MV-4-11 (cell line): ENCODE results near the gene KLF11.

Source experiments
- DNase-seq: peaks from one replicate; lab custom pipeline; 2025; lab: John Stamatoyannopoulos, UW

Gene KLF11

DNA sequence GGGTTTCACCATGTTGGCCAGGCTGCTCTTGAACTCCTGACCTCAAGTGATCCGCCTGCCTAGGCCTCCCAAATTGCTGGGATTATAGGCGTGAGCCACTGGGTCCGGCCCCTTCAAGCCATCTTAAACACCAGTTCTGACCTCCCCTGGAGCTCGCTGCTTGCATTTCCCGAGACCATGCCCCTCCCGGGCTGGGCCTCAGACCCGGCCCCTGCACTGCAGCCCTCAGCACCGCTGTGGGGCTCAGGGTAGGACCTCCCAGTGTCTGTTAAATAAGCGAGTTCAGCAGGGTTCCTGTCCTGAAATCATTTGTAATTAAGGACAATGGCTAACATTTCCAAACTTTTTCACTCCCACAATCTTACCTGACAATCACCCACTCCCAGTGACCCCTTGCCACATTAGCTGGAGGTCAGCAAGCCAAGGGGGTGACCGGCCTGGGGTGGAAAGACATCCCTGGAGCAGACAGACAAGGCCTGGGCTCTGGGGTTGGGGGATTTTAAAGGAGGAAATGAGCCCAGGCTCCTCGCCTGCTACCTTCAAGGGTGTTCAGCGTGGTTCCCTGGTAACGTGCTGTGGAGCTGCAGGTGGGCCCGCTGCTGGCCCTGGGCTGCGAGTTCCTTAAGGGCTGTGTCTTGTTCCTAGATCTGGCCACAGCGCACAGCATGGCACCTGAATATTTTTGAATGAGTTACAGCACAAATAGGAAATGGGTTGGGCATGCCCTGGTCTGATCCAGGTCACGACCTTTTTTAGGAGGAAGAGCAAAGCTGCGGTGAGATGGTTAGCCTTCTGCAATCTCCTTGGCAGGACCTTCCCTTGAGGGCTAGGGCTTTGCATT, 21.8 kb downstream of the KLF11 start:
- DNase-seq, result peak; percentile 79

DNA sequence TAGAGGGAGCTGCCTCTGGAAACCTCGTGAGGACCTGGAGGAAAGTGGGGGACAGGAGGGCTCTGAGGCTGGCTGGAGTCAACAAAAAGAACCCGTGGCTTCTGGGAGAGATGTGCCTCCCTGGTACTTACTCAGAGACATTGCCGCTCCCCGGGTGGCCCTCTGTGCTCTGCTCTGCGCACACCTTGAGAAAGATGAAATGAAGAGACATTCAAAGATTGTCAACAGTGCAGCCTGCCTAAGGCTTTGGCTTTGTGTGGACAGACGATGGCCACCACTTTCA, 22.4 kb downstream of the KLF11 start:
- no peak for DNase-seq

DNA sequence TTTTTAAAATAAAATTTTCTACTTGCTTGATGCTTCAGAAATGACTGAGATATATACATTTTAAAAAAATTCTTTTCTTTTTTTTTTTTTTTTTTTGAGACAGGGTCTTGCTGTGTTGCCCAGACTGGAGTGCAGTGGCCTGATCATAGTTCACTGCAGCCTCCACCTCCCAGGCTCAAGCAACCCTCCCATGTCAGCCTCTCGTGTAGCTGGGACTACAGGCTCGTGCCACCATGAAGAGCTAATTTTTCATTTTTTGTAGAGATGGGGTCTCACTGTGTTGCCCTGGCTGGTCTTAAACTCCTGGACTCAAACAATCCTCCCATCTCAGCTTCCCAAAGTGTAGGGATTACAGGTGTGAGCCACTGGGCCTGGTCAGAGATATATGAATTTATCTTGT, 24.0 kb downstream of the KLF11 start:
- no peak for DNase-seq

DNA sequence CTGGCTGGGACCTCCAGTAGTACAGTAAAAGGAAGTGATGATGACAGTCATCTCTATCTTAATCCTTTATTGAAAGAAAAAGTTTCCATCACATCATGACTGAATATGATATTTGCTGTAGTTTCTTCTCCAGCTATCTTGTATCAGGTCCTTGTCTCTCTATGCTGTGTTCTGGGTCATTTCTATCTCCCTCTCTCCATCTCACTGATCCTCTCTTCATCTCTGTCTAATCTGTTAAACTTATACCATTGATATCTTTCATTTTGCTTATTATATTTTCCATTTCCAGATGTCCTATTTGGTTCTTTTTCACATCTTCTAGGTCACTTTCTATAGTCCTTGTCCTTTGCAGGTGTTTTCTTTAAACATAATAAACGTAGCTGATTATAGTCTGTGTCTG, 24.5 kb downstream of the KLF11 start:
- no peak for DNase-seq

DNA sequence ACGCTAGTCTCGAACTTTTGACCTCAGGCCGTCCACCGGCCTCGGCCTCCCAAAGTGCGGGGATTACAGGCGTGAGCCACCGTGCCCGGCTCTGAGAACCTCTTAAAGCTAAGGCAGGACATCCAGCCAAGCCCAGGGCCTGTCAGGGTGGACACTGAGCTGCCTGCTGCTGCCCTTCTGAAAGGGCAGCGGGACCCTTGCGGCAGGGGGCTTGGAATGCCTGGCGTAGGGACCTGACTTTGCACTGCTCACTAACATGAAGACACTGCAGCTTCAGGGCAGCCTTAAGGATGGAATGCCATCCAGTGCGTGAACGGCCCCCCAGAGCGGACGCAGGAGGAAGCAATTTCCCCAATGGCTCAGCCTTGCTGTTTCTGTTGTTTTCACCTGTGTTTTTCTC, 27.8 kb downstream of the KLF11 start:
- no peak for DNase-seq

DNA sequence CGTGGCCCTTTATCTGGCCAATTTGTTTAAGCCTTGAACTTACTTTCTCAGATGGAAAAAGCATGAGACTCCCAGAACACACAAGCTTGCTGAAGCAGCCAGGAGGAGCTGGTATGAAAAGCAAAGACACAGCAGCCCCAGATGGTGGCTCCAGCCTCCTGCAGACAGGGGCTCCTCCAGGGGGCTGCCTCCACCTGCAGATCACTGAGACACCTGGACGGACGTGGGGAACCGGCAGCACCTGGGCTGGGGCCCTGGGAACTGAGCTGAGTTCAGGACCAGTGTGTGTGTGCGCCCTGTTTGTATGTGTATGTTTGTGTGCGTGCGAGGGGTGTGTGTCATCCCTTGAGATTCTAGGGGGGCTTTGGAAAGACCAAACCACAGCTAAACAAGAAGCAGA, 28.2 kb downstream of the KLF11 start:
- no peak for DNase-seq

DNA sequence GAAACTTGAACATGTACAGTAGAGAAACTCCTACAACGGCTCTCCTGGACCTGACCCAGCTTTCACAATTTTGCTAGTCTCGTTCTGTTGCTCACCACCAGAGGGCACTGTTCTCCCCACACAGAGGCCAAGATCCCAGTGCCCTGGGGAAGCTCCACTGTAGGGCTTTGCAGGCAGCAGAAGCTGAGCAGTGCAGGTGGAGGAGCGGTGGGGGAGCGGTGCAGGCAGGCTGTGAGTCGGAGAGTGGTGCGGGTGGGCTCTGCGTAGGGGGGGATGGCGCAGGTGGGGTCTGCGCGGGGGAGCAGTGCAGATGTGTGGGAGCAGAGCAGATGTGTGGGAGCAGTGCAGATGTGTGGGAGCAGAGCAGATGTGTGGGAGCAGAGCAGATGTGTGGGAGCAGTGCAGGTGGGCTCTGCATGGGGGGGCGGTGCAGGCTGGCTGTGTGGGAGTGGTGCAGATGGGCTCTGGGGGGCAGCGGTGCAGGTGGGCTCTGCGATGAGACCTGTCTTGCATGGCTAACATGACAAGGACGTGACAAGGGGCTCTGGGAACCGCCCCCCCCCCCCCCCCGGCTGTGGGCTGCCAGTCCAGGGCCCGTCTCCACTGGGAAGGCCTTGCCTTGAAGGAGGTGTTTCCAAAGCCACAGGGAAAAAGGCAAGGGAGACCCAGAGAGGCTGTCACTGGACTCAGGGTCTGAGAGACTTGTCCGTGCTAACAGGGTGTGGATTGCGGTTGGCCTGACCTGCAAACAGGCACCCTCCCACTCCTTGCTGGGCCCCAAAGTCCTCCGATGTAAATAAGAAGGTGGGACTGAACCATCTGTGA, 29.5 kb downstream of the KLF11 start:
- peak; percentile 80 for DNase-seq

DNA sequence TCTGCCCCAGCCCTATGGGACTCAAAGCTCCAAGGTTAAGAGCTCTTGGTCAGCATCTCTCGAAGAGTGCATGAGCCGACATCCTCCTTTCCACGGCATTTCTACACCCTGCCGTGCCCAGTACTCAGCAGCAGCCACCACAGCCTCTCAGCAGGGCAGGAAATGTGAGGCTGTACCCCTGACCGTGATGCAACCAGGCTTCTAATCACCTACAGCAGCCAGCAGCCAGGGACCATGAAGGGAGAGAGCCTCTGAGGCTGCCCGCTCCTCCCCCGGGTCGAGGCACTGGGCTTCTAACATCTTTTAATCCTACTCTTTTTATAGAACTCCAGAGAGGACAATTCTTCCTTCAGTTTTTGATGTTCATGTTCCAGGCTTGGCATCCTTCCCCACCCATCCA, 30.4 kb downstream of the KLF11 start:
- DNase-seq, result no peak

DNA sequence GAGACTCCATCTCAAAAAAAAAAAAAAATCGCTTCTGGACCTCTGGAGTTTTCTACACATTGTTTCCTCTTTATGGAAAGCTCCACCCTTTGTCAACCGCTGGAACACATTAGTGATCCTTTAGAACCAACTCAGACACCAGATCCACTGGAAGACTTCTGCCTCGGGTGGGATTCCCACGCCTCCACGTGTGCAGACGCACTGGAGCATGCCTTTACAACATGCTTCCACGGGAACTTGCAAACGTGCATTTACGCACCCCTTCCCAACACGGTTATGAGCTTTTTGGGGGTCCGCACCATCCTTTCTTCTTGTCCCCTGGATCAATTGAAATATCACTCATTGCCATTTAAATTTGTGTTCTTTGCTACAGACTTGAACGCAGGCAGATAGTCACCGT, 31.8 kb downstream of the KLF11 start:
- DNase-seq, result no peak

DNA sequence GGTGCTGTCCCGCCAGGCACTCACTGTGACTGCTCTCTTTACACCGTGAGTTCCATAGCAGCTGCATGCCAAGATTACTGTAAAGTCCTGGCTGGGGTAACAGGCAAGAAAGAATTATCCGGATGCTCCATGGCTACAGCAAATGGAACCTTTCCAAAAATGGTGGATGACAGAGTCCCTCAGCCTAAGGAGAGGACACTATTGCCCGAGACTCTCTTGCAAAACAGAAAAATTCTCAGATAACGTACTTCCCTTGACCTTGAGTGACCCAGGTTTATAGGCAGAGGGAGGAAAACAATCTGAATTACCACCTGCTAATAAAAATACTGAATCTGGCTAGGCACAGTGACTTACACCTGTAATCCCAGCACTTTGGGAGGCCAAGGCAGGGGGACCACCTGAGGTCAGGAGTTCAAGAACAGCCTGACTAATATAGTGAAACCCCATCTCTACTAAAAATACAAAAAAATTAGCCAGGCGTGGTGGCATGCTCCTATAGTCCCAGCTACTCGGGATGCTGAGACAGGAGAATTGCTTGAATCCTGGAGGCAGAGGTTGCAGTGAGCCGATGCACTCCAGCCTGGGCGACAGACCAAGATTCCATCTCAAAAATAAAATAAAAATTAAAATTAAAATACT, 32.3 kb downstream of the KLF11 start:
- DNase-seq, result no peak

DNA sequence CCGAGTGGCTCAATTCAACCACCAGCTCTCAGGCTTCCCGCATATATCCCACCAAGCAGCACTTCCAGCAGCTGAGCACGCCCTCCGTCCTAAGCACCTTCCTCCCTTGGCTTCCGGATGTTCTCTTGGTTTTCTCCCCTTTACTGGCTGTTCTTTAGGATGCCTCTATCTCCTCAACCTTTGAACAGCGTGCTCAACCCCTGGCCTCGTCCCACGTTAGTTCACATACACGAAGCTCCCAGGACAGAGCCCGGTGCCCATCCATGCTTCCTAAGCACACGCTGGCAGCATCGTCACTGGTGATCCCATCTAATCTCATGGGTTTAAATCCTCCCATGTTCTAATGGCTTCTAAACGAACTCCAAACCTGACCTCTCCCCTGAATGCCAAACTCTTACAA, 33.2 kb downstream of the KLF11 start:
- DNase-seq, result no peak

DNA sequence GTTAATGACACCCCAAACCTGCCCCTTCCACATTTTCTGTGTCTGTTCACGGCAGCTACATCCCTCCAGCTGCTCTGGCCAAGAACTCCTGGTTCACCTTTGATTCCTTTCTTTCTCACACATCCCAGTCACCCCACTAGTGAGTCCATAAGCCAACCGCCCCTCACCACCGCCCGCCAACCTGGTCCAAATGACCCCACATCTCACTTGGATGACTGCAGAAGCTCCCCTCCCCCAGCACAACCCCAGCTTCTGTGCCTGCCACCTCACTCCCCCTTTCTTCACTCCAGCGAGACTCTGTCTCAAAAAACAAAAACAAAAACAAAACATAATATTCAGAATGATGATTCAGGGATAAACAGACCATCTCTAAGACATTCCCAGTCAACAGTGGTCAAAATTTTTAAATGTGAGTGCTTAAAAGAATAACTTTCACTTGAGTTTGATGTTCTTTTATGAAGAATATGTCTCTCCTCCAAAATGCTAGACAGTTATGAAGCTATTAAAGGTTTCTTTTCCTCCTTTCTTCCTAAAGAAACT, 33.7 kb downstream of the KLF11 start:
- no peak for DNase-seq

DNA sequence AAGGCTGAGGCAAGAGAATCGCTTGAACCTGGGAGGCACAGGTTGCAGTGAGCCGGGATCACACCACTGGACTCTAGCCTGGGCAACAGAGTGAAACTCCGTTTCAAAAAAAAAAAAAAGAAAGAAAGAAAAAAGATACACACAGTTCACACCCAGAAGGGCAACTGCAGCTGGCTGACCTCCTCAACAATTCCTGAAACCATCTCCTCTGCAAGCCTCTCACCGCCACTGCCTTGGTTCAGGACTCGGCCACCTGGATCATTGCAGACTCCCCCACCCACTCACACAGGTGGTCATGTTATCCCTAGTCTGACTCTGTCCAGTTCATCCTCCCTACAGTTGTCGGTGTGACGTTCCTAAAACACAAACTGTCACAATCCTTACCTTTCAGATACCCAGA, 34.7 kb downstream of the KLF11 start:
- DNase-seq, result no peak

DNA sequence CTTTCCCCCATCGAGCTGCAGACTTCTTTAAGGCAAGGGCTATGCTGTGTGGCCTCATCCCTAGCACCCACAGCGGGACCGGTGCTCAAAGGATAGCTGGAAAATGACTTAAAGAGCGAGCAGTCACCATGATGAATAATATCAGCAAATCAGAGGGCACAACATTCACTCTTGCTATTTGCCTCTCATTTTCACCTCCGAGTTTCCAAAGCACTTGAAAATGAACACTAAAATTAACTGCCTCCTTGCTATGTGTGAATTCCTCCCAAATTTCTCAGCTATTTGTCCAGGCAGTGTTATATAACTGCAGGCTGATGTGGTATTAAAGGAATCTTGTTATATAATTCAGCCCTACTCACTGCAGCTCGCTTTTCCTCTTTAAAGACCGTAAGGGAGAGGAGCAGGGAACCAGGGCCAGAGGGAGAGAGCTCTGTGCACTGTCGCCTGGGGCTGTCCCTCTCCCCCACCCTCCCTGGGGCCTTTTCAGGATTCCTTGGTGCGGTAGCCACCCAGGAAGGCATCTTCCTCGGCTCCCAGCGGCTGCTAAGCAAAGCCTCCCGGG, 35.4 kb downstream of the KLF11 start:
- DNase-seq, result no peak

DNA sequence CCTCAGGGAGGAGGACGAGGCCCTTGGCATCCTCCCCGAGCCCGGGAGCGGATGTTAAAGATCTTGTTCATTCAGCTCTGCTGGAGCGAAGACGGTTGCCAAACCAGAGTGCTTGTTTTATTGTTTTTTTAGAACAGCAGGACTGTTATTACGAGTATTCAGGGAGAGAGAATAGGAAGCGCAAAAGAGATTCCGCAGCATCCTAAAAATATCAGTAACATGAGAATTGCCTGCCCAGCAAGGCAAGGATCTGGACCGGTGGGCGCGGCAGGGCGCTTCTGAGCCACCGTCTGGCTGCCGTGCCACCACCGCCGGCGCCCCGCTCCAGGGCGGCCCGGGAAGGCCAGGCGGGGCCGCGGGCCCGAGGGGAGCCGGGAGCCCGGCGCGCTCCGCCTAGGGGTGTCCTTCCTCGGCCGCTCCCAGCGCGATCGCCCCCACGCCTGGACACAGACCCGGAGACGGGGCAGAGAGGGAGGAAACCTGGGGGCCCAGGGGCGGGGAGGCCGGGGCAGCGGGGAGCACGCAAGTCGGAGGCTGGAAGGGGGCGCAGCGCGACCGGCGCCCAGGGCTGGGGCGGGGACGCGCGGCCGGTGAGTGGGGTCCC, 36.0 kb downstream of the KLF11 start:
- DNase-seq, result no peak

DNA sequence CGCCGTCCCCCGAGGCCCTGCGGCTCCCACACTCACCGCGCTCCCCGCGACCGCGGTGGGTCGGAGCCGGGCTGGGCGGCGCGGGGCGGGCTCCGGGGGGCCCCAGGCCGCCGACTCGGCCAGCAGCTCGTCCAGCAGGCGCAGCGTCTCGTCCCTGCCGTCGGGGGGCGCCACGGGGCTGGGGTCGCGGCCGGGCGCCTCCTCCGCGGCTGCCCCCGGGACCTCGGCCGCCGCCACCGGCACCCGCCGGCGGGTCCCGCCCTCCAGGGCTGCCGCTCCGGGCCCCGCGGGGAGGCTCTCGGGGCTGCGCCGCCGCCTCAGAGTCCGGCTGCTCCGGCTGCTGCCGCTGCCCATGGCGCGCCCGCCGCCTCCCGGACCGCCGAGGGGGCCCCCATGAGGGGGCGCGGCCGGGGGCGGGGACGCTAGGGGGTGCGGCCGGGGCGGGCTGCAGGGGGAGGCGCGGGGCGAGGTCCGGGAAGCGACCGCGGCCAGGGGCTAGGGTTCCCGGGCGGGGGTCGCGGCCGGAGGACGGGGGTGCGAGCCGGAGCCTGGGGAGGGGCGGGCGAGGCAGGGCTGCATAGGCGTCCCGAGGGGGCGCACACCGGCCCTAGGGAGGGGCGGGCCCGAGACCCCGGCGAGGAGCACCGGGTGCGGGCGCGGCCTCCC, 36.7 kb downstream of the KLF11 start, which contains the start of gene CYS1:
Gene CYS1 (minus strand): TSS at position 542 of the 666 bp plus-strand sequence. CDS start 188 bp downstream, at position 354.
- DNase-seq, result no peak

DNA sequence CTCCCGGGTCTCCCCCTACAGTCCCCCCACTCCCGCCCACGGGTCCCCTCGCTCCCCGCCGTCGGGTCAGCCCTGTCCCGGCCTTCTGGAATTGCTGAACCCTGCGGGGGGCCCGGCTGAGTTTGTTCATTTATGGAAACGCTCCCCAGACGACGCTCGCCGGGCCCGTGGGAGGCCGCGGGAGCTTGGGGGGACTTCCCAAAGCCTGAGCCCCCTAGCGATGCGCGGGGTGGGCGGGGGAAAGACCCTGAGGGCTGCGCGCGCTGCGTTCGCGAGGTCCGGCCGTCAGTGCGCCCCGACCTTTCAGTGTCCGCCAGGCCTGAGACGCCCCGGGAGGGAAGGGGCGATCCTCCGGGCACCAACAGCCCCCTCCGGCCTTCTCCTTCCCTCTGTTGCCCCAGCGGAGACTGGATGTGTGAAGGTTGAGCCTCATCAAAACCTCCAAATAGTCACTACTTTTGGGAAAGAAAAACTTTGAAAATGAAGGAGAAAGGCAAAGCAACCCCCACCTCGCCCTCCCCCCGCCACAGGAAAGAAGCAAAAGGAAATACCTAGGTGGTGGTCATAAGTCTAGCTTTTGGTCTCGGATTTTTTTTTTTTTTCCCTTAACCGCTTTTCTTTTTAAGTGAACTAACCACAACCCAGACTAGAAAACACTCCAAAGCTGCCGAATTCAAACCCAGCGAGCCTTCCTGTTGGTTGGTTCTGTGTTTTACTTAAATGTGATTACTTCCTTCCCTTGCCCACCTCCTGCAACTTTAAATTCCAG, 37.4 kb downstream of the KLF11 start:
- peak; percentile 3 for DNase-seq

DNA sequence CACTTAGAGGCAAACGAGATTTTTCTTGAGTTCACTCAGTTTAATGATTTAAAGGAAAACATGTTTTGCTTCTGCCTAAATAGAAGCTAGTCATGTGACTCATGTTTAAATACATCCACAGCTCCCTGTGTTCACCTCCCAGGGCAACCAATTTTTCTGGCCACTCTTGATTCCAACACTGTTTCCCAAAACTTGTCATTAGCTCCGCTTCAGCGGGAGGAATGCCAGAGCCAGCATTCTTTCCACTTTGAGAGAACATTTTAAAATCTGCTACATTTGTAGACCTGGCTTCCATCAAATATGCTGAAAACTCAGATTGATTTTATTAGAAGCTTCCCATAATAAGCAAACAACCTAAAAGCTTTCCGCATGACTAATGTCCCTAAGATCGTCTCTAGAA, 39.7 kb downstream of the KLF11 start:
- no peak for DNase-seq

DNA sequence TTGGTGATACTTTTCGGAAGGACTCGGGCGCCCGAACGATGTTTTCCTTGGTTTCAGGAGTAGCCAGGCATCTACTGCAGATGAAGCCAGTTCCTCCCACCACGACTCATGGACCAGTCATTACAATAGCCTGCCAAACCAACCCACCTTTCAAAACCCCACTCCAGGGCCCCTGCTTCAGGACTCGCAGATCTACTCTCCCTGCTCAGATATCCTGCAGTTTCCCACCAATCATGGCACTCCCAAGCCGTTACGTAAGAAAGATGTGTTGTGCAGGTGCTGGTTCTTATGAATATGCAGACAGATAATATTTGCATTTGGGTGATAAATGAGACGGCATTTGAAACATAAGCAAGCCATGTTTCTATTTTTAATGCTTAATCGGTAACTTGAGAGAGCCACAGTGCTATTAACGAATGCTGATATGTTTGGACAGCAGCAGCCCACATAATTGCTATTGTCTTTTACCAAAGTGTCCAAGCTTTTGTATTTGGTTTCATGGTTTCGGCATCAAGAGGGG, 40.4 kb downstream of the KLF11 start:
- no peak for DNase-seq

DNA sequence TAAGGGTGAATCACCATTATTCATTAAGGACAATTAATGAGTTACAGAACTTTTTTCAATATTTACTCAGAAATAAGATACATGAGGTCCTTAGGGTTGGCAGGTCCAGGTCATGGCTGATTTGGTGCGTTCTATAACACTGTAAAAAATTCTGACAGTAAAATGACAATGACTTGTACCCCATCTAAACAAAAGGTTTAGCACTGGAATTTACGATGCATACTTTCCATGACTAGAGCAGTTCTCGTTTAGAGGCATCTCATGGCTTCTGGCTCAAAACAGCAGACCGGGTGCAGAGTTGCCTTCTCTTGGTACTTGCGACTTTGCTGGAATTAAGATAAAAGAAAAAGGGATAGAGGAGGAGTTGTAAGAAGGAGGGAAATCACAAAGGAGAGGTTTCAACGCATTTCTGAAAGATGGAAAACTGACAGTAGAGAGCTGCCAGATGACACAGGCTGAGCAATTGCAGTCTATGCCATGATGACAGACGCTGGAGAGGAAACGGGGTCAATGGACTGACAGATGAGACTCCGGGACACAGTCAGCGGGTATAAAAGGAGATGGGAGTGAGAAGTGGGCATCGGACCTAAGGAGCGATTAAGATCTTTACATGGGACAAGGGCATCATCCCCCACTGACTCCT, 41.0 kb downstream of the KLF11 start:
- DNase-seq, result no peak
